Measurements from ENCODE around the gene AOAH. TPM values are rescaled to one million over a fixed set of nuclear protein-coding genes. Genes with fewer than 3 reads are reported as not detected.

The AOAH gene
- total RNA-seq, 1 donor from 2014 or later, result 12.3 TPM

DNA sequence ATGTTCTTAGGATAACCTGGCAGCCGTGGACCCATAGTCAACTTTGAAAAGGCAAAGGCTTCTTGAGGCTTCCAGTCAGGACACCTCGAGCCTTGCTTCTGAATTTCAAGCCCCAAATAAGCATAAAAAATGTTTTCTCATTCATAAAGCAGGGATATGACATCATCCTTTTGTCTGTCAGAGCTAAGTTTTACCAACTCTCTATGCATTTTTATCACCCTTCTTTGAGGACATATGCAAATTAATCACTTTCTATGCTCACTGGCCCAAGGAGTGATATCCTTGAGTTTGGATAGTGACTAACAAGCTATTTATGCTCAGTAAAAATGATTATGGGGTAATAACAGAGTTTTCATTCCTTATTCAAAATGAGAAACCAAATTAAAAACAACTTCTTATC is 175.3 kb downstream of the AOAH start:
- no peak for DNase-seq (ENCODE audit: low spot score)

DNA sequence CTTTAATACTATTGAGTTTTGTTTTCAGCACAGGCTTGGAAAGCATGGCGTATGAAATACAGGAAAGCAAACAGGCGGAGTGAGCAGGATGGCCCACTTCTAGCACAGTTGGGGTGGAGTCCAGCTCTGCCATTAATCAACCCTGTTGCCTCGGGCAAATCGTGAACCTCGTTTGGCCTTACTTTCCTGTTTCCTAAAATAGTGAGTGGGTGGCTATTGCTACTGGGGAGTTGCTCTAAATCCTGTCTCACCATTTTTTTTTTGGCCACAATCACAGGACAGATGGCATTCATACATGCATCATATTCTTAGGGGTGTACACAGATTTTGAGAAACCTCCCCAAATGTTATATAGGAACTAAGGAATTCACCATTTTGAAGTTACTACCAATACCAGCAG is 176.9 kb downstream of the AOAH start:
- DNase-seq (ENCODE audit: low spot score), result no peak

DNA sequence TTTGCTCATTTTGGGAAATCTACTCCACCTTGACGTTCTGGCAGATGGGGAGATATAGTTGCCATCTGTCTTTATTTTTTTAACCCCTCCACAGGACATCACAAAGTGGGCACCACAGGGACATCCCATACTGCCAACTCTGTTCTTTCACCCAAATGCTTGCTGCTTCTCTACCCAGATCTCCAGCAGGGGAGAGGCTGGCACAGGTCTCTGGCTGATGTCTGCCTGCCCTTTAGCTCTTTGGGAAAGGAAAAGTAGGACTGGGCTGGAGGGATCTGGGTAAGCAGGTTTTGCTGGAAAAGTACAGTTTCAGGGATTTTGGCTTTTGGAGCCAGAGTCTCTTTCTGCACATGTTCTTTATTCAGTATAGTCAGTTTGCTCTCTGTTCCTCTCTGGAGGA is 178.0 kb downstream of the AOAH start:
- no peak for DNase-seq (ENCODE audit: low spot score)

DNA sequence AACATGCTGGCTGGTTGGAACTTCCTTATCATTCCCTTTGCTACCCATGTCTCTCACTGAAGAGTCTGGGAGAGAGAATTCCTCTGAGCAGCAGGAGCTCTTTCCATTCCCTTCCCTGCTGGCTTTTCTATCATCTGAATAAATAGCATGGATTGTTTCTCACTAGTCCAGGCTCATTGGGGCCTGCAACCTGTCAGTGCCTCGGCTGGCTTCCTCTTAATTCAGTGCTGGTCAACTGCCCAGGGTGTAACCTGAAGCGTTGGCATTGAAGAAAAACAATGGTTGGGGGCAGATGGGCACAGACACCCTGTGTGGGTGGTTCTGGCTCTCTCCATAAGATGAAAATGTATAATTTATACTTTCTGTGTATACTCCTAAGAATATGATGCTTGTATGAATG is 179.0 kb downstream of the AOAH start:
- no peak for DNase-seq (ENCODE audit: low spot score)

DNA sequence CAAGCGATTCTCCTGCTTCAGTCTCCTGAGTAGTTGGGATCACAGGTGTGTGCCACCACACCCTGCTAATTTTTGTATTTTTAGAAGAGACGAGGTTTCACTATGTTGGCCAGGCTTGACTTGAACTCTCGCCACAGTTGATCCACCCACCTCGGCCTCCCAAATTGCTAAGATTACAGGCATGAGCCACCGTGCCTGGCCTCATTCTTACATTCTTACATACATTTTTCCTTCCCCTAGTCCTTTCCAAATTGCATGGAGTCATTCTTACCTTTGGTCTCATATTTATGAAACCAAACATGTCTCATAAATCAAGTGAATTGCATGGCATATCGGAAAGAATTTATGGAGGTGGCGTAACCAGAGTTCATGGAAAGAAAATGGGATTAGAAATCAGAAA is 186.2 kb downstream of the AOAH start:
- no peak for DNase-seq (ENCODE audit: low spot score)

DNA sequence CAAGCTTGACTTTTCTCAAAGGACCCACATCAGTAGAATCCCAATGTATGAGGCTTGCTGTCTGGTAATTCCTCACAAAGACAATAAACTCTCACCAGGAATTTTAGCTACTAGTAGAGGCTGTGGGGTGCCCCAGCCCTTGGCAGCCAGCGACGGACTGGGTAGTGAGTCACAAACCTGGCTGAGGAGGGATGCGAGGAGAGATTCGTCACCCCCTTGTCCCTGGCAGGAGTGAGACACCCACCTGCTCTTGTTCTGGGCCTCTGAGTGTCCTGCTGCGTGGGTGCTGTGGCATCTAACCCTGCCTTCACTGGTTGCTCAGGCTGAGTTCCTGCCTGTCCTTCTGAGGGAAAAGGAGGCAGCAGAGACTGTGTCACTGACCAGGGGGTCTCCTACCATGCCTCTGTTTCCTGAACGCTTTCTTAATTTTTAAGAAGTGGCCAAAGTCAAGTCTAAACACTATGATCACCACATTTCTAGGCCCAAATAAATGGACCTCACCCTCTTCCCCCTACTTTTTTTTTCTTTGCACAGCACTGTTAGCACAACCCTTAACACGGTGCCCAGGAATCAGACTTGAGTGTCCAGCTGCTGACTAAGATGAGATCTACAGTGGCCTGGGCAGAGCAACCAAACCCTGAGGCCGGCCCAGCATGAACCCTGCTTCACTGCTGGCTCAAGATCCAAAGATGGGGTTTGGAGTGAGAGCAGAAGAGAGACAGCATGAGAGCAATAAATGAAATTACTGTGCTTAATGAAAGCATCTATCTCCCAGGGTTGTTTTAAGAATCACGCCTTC is 188.2 kb downstream of the AOAH start:
- DNase-seq (ENCODE audit: low spot score), result no peak

DNA sequence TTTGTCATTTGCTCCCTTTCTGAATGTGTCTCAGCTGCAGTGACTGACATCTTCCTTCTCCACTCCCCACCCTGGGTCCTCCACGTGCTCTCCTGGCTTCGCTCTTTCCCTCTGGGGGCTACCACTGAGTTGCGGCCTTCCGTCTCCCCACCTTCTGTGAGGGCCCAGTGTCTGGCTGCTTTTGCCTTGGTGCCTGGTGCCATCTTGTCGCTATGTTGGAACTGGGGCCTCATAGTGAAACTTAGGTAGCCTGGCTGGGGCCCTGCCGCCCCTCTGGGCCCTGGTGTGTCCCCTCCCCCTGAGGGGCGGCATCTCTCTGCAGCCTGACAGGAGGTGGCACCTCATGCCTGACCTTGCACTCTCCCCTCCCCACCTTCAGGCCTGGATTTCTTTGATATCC is 190.6 kb downstream of the AOAH start:
- no peak for DNase-seq (ENCODE audit: low spot score)

DNA sequence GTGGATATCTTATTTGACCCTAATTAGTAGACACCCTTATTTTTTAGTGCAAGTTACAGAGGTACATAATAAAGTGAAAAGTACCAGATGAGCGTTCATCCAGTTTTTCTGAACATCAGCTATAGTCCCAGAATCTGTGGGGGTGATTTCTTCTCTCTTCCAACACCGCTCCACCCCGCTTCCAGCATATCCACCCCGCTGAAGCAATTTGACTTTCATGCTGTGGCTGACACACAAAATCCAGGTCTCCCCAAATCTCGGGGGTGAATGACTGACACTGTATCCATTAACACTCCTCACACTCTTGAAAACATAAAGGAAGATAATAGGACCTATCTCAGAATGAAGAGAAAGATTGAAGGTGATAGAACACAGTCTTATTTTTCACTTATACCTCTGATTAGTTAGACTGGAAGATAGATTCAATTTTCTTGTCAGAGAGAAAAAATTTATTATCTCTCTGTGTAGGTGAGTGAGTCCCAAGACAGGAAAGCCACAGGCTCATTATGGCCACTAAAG is 191.3 kb downstream of the AOAH start:
- DNase-seq (ENCODE audit: low spot score), result no peak

DNA sequence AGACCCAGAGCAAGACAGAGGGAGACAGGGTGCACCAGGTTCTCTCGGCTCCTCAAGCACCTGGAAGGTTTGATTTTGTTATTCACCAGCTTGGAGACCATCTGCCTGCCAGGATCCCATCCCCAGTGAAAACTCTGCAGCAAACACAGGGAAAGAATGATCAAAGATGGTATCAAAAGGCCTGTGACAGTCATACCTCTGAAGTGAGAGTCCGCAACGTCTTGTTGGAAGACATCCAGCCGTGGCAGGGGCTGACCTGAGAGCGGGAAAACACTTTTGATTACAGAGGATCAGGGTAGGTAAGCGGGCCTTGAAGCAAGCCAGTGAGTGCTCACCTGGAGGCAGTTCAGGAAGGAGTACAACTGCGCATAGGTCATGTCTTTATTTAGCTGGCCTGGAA is 192.3 kb downstream of the AOAH start:
- no peak for DNase-seq (ENCODE audit: low spot score)

DNA sequence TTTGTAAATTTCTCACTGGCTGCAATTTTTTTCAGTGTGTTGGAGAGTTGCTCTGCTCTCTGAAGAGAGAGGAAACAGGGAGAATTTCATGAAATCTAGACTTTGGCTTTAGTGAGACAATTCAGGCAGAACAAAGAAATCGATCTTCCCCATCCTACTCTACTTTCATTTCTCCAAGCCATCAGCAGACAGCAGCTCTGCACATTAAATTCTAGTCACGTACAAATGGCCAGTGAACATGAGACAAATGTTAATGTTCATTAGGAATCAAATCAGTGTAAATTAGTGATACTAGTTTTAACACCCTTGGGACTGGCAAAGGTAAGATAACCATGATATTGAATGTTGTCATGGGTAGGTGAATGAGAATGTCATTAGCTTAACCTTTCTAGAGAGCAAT is 193.8 kb downstream of the AOAH start:
- no peak for DNase-seq (ENCODE audit: low spot score)

DNA sequence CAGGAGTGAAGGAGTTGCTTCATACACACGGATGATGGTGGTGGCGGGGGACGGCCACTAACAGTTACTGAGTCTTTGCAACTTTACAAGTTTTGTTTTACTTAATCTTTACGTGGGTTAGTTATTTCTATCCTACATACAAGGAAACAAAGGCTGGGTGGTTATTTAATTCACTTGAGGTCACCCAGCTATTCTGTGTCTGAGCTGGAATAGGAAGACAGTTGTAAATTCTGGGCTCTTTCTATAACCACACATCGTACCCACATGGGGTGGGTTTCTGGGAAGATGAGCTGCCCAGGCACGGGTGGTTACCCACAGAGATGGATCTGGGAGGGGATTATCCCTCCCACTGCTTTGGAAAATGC is 196.8 kb downstream of the AOAH start:
- no peak for DNase-seq (ENCODE audit: low spot score)

DNA sequence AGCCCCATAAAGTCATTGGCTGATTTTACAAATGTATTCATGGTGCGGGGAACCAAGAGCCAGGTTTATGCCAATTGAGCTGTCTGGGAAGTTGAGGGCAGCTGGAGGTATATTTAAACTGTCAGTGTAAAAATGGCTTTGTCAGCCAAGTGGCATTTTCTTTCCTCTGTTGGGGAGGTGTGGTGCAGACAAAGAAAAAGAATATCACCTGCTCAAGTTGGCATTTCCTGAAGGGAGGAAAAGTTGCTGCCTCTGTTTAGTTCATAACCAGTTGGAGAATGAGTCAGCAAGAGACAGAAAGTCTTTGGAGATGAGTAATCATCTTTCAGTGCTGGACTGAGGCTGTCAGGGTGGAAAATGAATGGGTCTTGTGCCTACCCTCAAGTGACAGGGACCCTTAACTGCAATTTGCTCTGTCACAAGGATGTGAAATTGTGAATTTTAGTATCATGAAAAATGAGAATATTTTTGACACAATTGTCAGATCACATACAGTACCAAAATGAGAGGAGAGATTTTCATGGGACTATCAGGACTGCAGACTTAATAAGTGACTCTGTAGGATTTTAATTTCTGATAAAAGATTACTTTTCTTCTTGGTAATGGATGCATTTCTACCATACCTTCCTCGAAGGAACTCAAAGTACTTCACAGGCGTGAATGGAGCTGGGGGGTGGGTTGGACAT is 197.3 kb downstream of the AOAH start:
- DNase-seq (ENCODE audit: low spot score), result no peak

DNA sequence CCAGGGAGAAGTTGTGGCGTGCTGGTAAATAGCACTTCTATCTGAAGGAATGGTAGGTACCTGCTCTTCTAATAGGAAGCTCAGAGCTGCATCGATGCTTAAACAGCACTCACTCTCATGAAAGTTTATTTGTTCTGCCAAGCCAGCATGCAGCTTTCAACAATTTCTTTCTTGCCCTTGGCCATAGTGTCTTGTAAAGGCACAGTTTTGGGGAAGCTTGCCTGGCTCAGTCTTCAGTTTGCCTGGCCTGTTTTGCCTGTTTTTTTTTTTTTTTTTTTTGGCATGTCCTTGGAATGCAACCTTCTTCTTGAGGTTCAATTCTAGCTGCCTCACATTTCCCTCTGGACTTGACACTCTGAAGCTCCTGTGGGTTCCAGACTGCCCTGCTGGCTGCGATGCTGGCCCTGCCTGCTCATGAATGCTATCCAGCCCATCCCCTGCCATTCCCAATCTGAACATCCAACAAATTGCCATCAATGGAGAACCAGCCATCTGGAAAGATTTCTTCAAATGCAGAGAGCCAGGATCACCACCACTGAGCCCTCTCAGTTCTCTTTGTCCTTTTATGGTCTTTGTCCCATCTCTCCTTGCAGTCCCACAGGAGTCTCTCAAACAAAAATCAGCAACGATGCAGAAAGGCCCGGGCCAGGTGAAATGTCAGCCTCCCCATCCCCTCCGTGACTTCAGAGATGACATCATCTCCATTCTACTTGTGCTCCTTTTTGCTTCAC is 200.8 kb downstream of the AOAH start:
- no peak for DNase-seq (ENCODE audit: low spot score)

DNA sequence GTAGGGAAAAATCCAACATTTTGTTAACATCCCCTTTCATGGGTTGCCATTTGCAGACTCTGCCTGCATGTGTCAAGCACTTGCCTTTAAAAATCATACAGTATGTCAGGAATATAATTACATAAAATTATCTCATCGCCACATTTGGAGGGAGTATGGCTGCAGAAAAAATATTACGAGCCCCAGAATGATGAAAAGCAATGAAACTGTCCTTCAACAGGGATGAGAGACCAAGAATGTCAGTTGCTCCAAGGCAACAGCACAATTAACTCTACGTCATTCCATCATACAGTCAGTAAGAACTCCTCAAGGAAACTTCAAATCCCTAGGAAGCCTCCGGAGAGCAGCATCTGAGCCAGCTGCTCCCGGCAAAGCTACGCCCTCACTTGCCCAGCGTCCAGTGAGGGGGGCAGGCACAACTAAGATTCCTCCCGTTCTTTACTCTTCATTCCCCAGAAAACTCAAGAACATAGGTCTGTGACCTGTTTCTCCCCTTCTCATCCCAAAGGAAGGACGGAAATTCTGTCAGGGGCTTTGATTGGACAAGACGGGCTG is 201.8 kb downstream of the AOAH start:
- no peak for DNase-seq (ENCODE audit: low spot score)

DNA sequence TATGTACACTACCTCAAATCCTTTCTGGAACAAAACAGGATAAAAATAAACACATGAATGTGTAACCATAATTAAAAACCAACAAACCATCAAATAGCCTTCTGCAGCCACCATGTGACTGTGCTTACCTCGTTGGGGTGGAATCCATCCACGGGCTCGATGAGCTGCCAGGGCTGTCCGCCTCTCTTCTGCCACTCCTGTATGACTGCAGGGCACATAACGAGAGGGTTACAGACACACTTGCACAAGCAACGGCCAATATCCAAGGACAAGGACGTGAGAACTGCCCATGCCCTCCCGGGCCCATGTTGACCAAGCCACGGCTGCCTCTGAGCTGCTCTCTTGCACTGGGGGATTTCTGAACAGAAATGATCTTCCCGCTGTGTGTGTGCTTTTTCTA is 202.4 kb downstream of the AOAH start:
- no peak for DNase-seq (ENCODE audit: low spot score)

DNA sequence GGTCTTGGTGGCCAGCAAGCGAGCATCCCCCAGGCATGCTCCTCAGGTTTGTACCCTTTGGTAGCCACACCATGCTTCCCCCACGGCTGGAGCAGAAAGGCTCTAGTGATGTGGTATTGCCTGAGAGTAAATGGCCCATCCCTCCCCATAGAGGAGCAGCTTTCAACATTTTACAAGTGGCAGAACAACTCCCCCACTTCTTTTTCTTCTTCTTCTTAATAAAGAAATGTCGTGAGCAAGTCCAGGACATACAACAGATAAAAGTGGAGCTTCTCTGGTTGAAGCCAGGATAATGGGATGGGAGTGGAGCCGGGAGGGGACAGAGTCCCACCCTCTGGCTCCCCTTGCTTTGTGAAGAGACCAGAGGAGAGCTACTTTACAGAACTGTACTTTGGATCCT is 203.2 kb downstream of the AOAH start:
- DNase-seq (ENCODE audit: low spot score), result no peak

DNA sequence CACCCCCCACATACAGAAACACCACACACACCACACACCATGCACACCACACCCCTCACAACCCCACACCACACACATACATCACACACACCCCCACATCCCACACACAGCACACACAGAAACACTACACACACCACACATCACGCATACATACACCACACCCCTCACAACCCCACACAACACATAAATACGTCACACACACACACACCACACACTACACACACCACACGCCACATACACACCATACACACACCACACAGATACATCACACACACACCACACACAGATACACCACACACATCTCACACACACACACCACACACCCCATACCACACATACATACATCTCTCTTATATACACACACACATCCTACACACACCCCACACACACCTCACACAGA is 208.4 kb downstream of the AOAH start:
- DNase-seq (ENCODE audit: low spot score), result no peak

DNA sequence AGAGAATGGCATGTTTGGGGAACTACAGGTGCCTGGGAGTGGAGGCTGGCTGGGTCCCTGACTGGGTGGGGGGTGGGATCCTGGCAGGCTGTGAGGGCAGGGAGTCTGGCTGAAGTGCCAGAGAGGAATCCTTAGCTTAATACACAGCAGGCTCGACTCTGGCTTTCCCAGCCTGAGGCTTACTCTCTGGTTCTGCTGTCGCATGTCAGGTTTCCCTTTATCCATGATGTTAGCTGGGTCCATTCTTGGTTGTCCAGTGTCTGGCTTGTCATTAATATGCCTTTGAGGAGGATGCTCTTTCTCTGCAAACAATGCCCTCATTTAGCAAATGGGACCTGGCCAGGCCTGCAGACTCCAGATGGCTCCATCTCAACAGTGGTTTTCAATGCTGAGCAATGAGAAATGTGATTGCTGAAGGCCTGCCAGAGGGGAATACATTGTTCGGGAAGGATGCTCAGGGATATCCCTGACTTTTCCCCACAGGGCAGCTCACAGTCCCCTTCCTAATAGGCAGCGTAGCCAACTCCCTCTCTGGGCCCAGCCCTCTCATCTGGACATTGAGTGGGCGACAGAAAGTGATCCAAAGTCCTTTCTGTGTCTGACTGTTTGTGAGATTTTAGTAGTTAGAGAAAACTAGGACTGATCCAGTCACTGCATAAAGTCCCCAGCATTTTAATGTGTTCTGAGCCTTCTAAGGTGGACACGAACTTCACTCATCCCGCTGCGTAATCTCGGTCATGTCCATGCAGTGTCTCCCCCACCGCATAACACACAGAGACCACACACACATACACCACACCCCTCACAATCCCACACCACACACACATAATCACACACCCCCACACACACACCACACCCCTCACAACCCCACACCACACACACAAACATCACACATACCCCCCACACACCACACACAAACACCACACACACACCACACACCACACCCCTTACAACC is 209.7 kb downstream of the AOAH start:
- no peak for DNase-seq (ENCODE audit: low spot score)

DNA sequence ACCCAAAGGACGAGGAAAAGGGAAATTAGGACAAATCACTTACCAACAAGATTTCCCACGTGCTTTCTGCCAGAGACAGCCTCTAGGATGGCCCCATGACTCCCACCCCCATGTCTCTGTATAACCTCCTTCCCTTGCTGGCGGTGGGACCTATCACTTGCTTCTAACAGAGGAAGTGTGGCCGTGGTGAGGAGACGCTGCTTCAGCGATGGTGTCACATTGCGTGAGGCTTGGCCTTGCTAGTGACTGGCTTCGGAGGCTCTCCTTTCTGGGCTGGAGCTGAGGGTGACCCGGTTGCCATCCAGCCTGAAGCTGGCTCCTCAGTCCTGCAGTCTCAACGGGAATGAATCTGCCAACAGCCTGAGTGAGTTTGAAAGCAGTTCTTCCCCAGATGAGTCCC is 210.9 kb downstream of the AOAH start:
- DNase-seq (ENCODE audit: low spot score), result no peak

DNA sequence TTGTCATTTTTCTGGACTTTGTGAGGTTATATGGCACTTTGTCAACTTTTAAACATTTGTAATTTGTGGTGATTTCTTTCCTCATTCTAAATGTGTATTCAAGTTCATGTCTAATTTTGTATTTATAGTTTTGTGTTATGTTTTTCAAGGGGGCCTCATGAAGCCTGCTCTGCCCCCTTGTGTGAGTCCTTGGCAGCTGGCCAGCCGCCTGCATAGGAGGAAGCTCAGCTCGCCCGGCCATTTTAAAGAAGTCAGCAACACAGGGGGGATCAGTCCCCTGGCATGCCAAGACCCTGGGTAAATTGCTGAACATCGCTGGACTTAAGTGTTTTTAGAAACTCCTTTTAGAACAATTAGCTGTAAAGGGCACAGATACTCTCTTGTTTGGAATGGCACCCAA is 211.7 kb downstream of the AOAH start:
- DNase-seq (ENCODE audit: low spot score), result no peak

DNA sequence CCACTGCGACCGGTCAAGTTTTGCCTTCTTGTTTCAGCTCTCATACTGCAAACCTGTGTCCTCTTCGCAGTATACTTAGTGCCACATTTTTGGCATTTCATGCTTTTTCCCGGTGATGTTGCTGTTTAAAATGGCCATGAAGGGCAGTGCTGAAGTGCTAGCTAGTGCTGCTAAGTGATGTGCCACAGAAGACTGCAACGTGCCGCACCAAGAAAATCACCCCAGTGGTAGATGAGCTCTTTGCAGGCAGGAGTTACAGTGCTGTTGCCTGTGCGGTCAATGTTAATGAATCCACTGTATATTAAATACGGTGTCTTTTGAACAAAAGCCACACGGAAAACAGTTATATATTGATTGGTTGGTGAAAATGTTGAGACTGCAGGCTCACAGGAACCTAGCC is 214.3 kb downstream of the AOAH start:
- DNase-seq (ENCODE audit: low spot score), result no peak
